ENCODE measurements around the gene PDE1C.

PDE1C gene

DNA sequence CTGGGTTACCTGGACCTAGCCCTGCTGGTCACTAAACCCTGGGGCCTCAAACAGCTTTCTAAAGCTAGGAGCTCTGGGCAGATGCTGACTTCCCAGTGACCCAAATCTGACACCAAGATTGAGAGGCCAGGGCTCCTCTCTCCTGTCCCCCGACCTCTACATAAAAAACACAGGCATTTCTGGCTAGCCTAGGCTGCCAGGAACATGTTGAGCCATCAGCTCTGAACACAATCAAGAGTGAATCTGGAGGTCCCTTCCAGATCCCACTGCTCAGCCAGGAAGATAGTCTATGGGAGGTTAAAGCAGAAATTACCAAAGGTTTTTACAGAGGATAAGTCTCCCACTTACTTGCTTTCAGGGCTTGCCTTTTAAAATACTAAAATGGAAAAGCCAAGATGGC lies 22.1 kb upstream of the PDE1C start:
- TF ChIP-seq, protein P1, sequence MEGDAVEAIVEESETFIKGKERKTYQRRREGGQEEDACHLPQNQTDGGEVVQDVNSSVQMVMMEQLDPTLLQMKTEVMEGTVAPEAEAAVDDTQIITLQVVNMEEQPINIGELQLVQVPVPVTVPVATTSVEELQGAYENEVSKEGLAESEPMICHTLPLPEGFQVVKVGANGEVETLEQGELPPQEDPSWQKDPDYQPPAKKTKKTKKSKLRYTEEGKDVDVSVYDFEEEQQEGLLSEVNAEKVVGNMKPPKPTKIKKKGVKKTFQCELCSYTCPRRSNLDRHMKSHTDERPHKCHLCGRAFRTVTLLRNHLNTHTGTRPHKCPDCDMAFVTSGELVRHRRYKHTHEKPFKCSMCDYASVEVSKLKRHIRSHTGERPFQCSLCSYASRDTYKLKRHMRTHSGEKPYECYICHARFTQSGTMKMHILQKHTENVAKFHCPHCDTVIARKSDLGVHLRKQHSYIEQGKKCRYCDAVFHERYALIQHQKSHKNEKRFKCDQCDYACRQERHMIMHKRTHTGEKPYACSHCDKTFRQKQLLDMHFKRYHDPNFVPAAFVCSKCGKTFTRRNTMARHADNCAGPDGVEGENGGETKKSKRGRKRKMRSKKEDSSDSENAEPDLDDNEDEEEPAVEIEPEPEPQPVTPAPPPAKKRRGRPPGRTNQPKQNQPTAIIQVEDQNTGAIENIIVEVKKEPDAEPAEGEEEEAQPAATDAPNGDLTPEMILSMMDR (IDR thresholded peaks at IDR 0.05; ENCODE audit: low read depth, low read length): no peak
- in situ Hi-C loops (cut with HindIII; ENCODE audit: low sequenced_read_pairs): no loop called here

DNA sequence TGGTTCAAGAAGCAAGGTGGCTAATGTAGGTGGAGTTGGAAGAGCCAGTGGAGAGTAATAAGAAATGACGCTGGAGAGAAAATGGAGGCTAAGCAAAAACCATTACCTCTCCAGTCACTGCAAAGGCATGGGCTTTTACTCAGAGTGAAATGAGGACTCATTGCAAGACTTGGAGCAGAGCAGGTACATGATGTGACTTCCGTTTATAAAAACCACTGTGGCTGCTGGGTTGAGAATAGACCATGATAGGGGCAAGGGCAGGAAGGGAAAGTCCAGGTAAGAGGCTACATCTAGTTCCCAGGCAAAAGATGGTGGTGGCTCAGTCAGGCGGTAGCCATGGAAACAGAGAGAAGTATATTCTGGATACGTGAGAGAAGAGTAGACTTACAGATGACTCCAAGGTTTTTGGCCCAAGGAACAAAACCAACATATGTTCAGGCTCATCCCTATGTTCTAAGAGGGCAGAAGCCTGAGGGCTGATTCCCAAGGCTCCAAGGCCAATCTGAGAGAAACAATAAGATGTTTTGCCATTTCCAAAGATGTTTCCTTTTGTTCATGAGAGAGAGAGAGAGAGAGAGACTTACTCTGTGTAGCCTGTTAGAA lies 21.5 kb upstream of the PDE1C start:
- no peak for DNase-seq (ENCODE audit: low read depth, low spot score)
- H3K4me3 ChIP-seq (ENCODE audit: low read depth, low read length): no peak overlapping the region
- in situ Hi-C loops (cut with HindIII; ENCODE audit: low sequenced_read_pairs): no loop called here
- TF ChIP-seq, protein P1 (IDR thresholded peaks at IDR 0.05; ENCODE audit: low read depth, low read length): no peak

More for the DNA sequence above, 22.1 kb upstream of the PDE1C start:
- no peak overlapping the region for H3K4me3 ChIP-seq (ENCODE audit: low read depth, low read length)
- no peak for DNase-seq (ENCODE audit: low read depth, low spot score)

DNA sequence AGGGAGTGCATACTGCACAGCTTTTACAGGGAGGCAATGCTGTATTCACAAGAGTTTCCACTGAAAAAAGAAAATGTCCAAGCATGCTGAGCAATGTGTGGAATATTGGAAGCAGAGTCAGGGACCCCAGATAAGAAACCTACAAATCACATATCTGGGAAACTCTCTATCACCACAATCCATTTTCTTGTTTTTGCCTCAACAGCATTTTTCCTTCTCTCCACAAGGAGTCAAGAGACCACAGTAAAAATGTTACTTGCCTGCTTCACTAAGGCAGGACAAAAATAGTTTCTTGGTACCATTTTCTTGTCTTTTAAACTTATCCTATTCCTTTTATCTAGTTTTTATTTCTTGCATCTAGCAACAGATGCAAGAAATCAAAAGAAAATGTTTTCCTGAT lies 19.5 kb upstream of the PDE1C start:
- H3K4me3 ChIP-seq (ENCODE audit: low read depth, low read length): no peak overlapping the region
- TF ChIP-seq, protein P1 (IDR thresholded peaks at IDR 0.05; ENCODE audit: low read depth, low read length): no peak
- no peak for DNase-seq (ENCODE audit: low read depth, low spot score)
- in situ Hi-C loops (cut with HindIII; ENCODE audit: low sequenced_read_pairs): no loop called here

DNA sequence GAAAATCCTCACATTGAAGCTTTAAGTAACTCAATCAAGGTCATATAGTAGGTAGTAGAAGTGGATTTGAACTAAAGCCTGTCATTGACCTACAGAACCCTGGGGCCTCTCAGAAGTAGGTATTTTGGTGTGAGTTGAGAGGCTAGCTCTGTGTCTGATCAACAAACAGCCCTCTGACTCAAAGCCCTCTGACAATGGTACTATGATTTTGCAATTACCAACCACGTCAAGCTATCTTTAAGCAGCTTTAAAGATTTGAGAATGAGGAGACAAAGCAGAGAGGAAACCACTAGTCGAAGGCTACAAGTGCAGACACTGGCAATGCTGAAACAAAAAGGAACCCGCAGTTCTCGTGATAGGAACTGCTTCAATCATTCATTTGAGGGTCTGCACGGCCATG lies 19.0 kb upstream of the PDE1C start:
- TF ChIP-seq, protein P1 (IDR thresholded peaks at IDR 0.05; ENCODE audit: low read depth, low read length): no peak
- DNase-seq (ENCODE audit: low read depth, low spot score): no peak
- in situ Hi-C loops (cut with HindIII; ENCODE audit: low sequenced_read_pairs): no loop called here
- no peak overlapping the region for H3K4me3 ChIP-seq (ENCODE audit: low read depth, low read length)

DNA sequence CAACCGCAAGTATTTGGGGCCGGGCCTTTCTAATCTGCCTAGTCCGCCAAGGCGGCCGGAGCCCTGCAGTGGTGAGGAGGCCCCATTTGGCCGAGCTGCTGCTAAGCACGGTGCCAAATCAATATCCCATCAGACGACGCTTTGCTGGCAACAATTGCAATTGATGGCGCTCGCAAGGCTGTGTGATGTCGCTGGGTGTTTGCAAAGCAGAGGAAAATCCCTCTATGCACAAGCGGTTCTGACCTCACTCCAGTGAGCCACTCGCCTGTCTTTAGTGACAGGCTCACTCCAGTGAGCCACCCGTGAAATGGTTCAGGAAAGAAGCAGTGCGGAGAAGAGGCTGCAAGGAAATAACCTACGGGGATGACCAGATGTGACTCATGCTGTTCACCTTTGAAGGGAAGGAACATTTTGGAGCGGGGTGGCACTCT lies 18.3 kb upstream of the PDE1C start:
- no peak overlapping the region for H3K4me3 ChIP-seq (ENCODE audit: low read depth, low read length)
- TF ChIP-seq, protein P1 (IDR thresholded peaks at IDR 0.05; ENCODE audit: low read depth, low read length): no peak
- peak; percentile 39 for DNase-seq (ENCODE audit: low read depth, low spot score)
- in situ Hi-C loops (cut with HindIII; ENCODE audit: low sequenced_read_pairs): no loop called here

DNA sequence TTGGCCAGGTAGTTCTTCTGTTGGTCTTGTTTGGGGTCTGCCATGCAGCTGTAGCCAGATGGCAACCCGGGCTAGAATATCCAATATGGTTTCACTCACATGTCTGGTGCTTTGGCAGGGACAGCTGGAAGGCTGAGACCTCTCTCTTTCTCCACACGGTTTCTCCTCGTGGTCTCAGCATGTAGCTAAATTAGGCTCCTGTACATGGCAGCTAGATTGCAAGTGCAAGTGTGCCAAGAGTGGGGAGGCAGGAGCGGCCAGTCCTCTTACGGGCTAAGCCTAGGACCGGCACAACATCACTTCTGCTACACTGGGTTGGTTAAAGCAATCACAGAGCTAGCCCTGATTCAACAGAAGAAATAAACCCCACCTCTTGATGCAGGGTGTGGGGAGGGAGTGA lies 9.3 kb upstream of the PDE1C start:
- DNase-seq (ENCODE audit: low read depth, low spot score): no peak
- in situ Hi-C loops (cut with HindIII; ENCODE audit: low sequenced_read_pairs): no loop called here
- no peak overlapping the region for H3K4me3 ChIP-seq (ENCODE audit: low read depth, low read length)
- TF ChIP-seq, protein P1 (IDR thresholded peaks at IDR 0.05; ENCODE audit: low read depth, low read length): no peak

Measured in astrocyte of the spinal cord (primary cell).